Naive thymus-derived CD4-positive, alpha-beta T cell (primary cell): ENCODE data around the gene IRF7. TPM values are rescaled to one million over a fixed set of nuclear protein-coding genes. Genes with fewer than 3 reads are reported as not detected.

Experiments used
- ATAC-seq: fragments of 150-1000 bp; cut with Tn5 transposase; 2 replicates; pipeline ENCODE4 v1.10.0; 2021; ENCODE audit warnings: mild to moderate bottlenecking, moderate library complexity
- CTCF ChIA-PET: fragments of 350-600 bp; sonication (Branson Sonifier 250); formaldehyde crosslinking; loops from one replicate; lab custom pipeline; 2021; ENCODE audit warnings: antibody characterized with exemption; lab: Charles Lee
- POLR2A ChIA-PET: fragments of 350-600 bp; sonication (Branson Sonifier 250); formaldehyde crosslinking; loops from one replicate; lab custom pipeline; 2021; ENCODE audit warnings: antibody characterized with exemption, inconsistent platforms; lab: Charles Lee
- DNase-seq, 9 donors: peaks; one replicate each; pipeline versions ENCODE4 v3.0.0 to v3.0.0-alpha.2; 2020 to 2022; ENCODE audit warnings: mixed read lengths in 1 of 9
- H3K27ac ChIP-seq: one replicate; pipeline ENCODE4 v1.7.0; 2013; ENCODE audit warnings: mild to moderate bottlenecking, low read depth, low read length, moderate library complexity
- H3K27me3 ChIP-seq, 2 donors: one replicate each; pipeline ENCODE4 v1.7.0; 2013; ENCODE audit warnings: low read length in 2 of 2, mild to moderate bottlenecking in 2 of 2, moderate library complexity in 2 of 2; ENCODE audit not compliant: control insufficient read depth in 2 of 2, insufficient read depth in 2 of 2
- H3K36me3 ChIP-seq, 3 experiments: 1 replicate in 2 of 3; 2 replicates in 1 of 3; pipeline ENCODE4 v1.7.0; 2013; ENCODE audit warnings: low read length in 3 of 3, mild to moderate bottlenecking in 3 of 3, moderate library complexity in 1 of 3; ENCODE audit not compliant: insufficient read depth in 3 of 3, control insufficient read depth in 2 of 3
- H3K4me1 ChIP-seq, 2 donors: one replicate each; pipeline ENCODE4 v1.7.0; 2013; ENCODE audit warnings: low read length in 2 of 2, mild to moderate bottlenecking in 2 of 2, moderate library complexity in 1 of 2; ENCODE audit not compliant: control insufficient read depth in 2 of 2, insufficient read depth in 2 of 2
- H3K4me3 ChIP-seq: 2 replicates; pipeline ENCODE4 v1.7.0; 2013; ENCODE audit warnings: mild to moderate bottlenecking, low read length
- H3K9me3 ChIP-seq, 3 experiments: 1 replicate in 2 of 3; 2 replicates in 1 of 3; pipeline ENCODE4 v1.7.0; 2013; ENCODE audit warnings: low read length in 3 of 3; ENCODE audit not compliant: control insufficient read depth in 2 of 3
- H3K27ac Mint-ChIP-seq, 9 donors: one replicate each; pipeline ENCODE4 v1.8.0; 2020 to 2022; ENCODE audit warnings: mixed read lengths in 9 of 9, mild to moderate bottlenecking in 8 of 9, moderate library complexity in 5 of 9, inconsistent platforms in 2 of 9
- H3K27me3 Mint-ChIP-seq, 5 donors: one replicate each; pipeline ENCODE4 v1.8.0; 2021 to 2022; ENCODE audit warnings: mixed read lengths in 5 of 5, mild to moderate bottlenecking in 1 of 5
- H3K36me3 Mint-ChIP-seq, 5 donors: one replicate each; pipeline ENCODE4 v1.8.0; 2020 to 2022; ENCODE audit warnings: mixed read lengths in 5 of 5, mild to moderate bottlenecking in 3 of 5, inconsistent platforms in 1 of 5
- H3K4me1 Mint-ChIP-seq, 7 donors: one replicate each; pipeline ENCODE4 v1.8.0; 2020 to 2022; ENCODE audit warnings: mixed read lengths in 7 of 7, mild to moderate bottlenecking in 3 of 7, inconsistent platforms in 1 of 7
- H3K4me3 Mint-ChIP-seq, 10 donors: one replicate each; pipeline ENCODE4 v1.8.0; 2020 to 2022; ENCODE audit warnings: mild to moderate bottlenecking in 10 of 10, mixed read lengths in 10 of 10, moderate library complexity in 6 of 10, inconsistent platforms in 2 of 10
- H3K9me3 Mint-ChIP-seq, 11 donors: one replicate each; pipeline ENCODE4 v1.8.0; 2020 to 2022; ENCODE audit warnings: mixed read lengths in 11 of 11, mild to moderate bottlenecking in 4 of 11, inconsistent platforms in 1 of 11, moderate library complexity in 1 of 11
- intact Hi-C, 2 donors: fragments of 100-400 bp; cut with micrococcal nuclease; formaldehyde crosslinking; loops; one replicate each; pipeline ENCODE4 v1.15.1; 2023
- polyA plus RNA-seq, 2 donors: library from polyadenylated mRNA; unstranded; fragments of 300-500 nt; fragmentation: Illumina TruSeq; gene quantifications; one replicate each; pipeline ENCODE4 v1.2.3, GENCODE V29; 2021
- total RNA-seq, 6 experiments: library from RNA in 5 of 6; stranded (reverse) in 5 of 6; gene quantifications; 1 replicate in 5 of 6; 2 replicates in 1 of 6; pipeline ENCODE4 v1.2.3 and lab custom pipeline; 2021 to 2026

Gene IRF7
- total and polyA plus RNA-seq, 7 experiments from 2014 or later, result 25.9 to 134 (median 63.3) TPM

- no peak for DNase-seq
- H3K4me1 Mint-ChIP-seq, result peaks cover 0 to 11% (median 3%) of the 10 kb centered on the region in 7 donors
- intact Hi-C loops, result no loop called here
- H3K27ac Mint-ChIP-seq, result peak overlapping the region in 1 of 9 donors; percentile 60
- no peak overlapping the region for H3K27ac ChIP-seq
- H3K4me1 ChIP-seq, result peaks cover 0 to 4% of the 10 kb centered on the region in 2 donors
- ChIA-PET POLR2A (no interaction called here), CTCF (no interaction called here)
- H3K9me3 ChIP-seq, result no peaks in the 10 kb centered on the region
- H3K9me3 Mint-ChIP-seq, result peaks cover 0 to 3% (median 0%) of the 10 kb centered on the region in 11 donors
- H3K27me3 ChIP-seq, result no peaks in the 10 kb centered on the region
- H3K36me3 Mint-ChIP-seq, result peaks cover 0 to 33% (median 9%) of the 10 kb centered on the region in 5 donors
- no peak overlapping the region for H3K4me3 ChIP-seq
- H3K27me3 Mint-ChIP-seq, result no peaks in the 10 kb centered on the region
- no peak overlapping the region for H3K4me3 Mint-ChIP-seq
- no peak for ATAC-seq
- H3K36me3 ChIP-seq, result peaks cover 10 to 90% (median 20%) of the 10 kb centered on the region in 3 experiments
Measured at GRCh38 chr11:598005-598680, 17.6 kb downstream of the IRF7 start.

GRCh38 chr11:597166-597725 is 18.5 kb downstream of the IRF7 start:
- POLR2A ChIA-PET, result no interaction called here

GRCh38 chr11:596374-596773 is 19.4 kb downstream of the IRF7 start:
- Histone ChIP-seq H3K4me3 (no peak overlapping the region), H3K36me3 (peaks cover 15 to 87% (median 16%) of the 10 kb centered on the region in 3 experiments), H3K27ac (no peak overlapping the region), H3K4me1 (peaks cover 0 to 4% of the 10 kb centered on the region in 2 donors), H3K9me3 (no peaks in the 10 kb centered on the region), H3K27me3 (no peaks in the 10 kb centered on the region)
- peak overlapping the region in 2 of 10 donors; percentile 16 to 25 for H3K4me3 Mint-ChIP-seq
- POLR2A ChIA-PET, result no interaction called here
- peak overlapping the region in 2 of 9 donors; percentile 9 to 55 for H3K27ac Mint-ChIP-seq
- ATAC-seq (no peak), DNase-seq (no peak)
- H3K9me3 Mint-ChIP-seq, result peaks cover 0 to 3% (median 0%) of the 10 kb centered on the region in 11 donors
- H3K36me3 Mint-ChIP-seq, result peaks cover 4 to 34% (median 11%) of the 10 kb centered on the region in 5 donors
- CTCF ChIA-PET, result interaction anchor here (0.7 kb wide), 1 partner anchor 382 kb away, joined by 4 read pairs; no protein-coding TSS in a partner anchor
- intact Hi-C loops, result no loop called here
- H3K4me1 Mint-ChIP-seq, result peaks cover 0 to 11% (median 5%) of the 10 kb centered on the region in 7 donors
- no peaks in the 10 kb centered on the region for H3K27me3 Mint-ChIP-seq

More at GRCh38 chr11:597166-597725, 18.5 kb downstream of the IRF7 start:
- peaks cover 0 to 3% (median 0%) of the 10 kb centered on the region in 11 donors for H3K9me3 Mint-ChIP-seq
- H3K27me3 Mint-ChIP-seq, result no peaks in the 10 kb centered on the region
- H3K4me3 Mint-ChIP-seq, result no peak overlapping the region
- Histone ChIP-seq H3K27ac (no peak overlapping the region), H3K4me3 (no peak overlapping the region), H3K4me1 (peaks cover 0 to 4% of the 10 kb centered on the region in 2 donors), H3K36me3 (peaks cover 14 to 90% (median 16%) of the 10 kb centered on the region in 3 experiments), H3K27me3 (no peaks in the 10 kb centered on the region), H3K9me3 (no peaks in the 10 kb centered on the region)
- H3K36me3 Mint-ChIP-seq, result peaks cover 3 to 39% (median 12%) of the 10 kb centered on the region in 5 donors
- peak overlapping the region in 1 of 9 donors; percentile 36 for H3K27ac Mint-ChIP-seq
- H3K4me1 Mint-ChIP-seq, result peaks cover 0 to 11% (median 3%) of the 10 kb centered on the region in 7 donors
- intact Hi-C loops, result no loop called here
- CTCF ChIA-PET, result no interaction called here
- DNase-seq (no peak), ATAC-seq (peak; percentile 45)

GRCh38 chr11:595400-595799 is 20.4 kb downstream of the IRF7 start:
- intact Hi-C loops, result no loop called here
- Mint-ChIP-seq H3K9me3 (peaks cover 0 to 3% (median 0%) of the 10 kb centered on the region in 11 donors), H3K4me1 (peaks cover 0 to 11% (median 5%) of the 10 kb centered on the region in 7 donors), H3K36me3 (peaks cover 4 to 37% (median 10%) of the 10 kb centered on the region in 5 donors), H3K4me3 (no peak overlapping the region), H3K27me3 (no peaks in the 10 kb centered on the region), H3K27ac (no peak overlapping the region)
- H3K27me3 ChIP-seq, result no peaks in the 10 kb centered on the region
- peaks cover 0 to 4% of the 10 kb centered on the region in 2 donors for H3K4me1 ChIP-seq
- peaks cover 15 to 90% (median 17%) of the 10 kb centered on the region in 3 experiments for H3K36me3 ChIP-seq
- H3K4me3 ChIP-seq, result no peak overlapping the region
- no peaks in the 10 kb centered on the region for H3K9me3 ChIP-seq
- ChIA-PET POLR2A (interaction anchor here (0.6 kb wide), 1 partner anchor 352 kb away, joined by 3 read pairs; no protein-coding TSS in a partner anchor), CTCF (no interaction called here)
- no peak for ATAC-seq
- no peak for DNase-seq
- H3K27ac ChIP-seq, result no peak overlapping the region

- CTCF ChIA-PET, result no interaction called here
- Histone ChIP-seq H3K27ac (no peak overlapping the region), H3K27me3 (no peaks in the 10 kb centered on the region), H3K36me3 (peaks cover 12 to 89% (median 21%) of the 10 kb centered on the region in 3 experiments), H3K4me1 (peaks cover under 1 to 4% of the 10 kb centered on the region in 2 donors), H3K4me3 (no peak overlapping the region), H3K9me3 (no peaks in the 10 kb centered on the region)
- no peak overlapping the region for H3K27ac Mint-ChIP-seq
- H3K9me3 Mint-ChIP-seq, result peaks cover 0 to 3% (median 0%) of the 10 kb centered on the region in 11 donors
- ATAC-seq (no peak), DNase-seq (no peak)
- POLR2A ChIA-PET, result no interaction called here
- peaks cover 0 to 22% (median 8%) of the 10 kb centered on the region in 7 donors for H3K4me1 Mint-ChIP-seq
- intact Hi-C loops, result no loop called here
- H3K27me3 Mint-ChIP-seq, result no peaks in the 10 kb centered on the region
- H3K4me3 Mint-ChIP-seq, result no peak overlapping the region
- peaks cover 8 to 41% (median 17%) of the 10 kb centered on the region in 5 donors for H3K36me3 Mint-ChIP-seq
Measured at GRCh38 chr11:593347-593746, 22.4 kb downstream of the IRF7 start.

GRCh38 chr11:592918-593317 is 22.8 kb downstream of the IRF7 start:
- POLR2A ChIA-PET, result no interaction called here
- CTCF ChIA-PET, result no interaction called here
- ATAC-seq, result no peak
- Mint-ChIP-seq H3K27me3 (no peaks in the 10 kb centered on the region), H3K9me3 (peaks cover 0 to 3% (median 0%) of the 10 kb centered on the region in 11 donors), H3K4me1 (peaks cover 4 to 26% (median 12%) of the 10 kb centered on the region in 7 donors), H3K27ac (no peak overlapping the region), H3K4me3 (no peak overlapping the region), H3K36me3 (peaks cover 9 to 41% (median 20%) of the 10 kb centered on the region in 5 donors)
- peaks cover 11 to 85% (median 20%) of the 10 kb centered on the region in 3 experiments for H3K36me3 ChIP-seq
- H3K4me1 ChIP-seq, result peaks cover 5% of the 10 kb centered on the region in 2 donors
- H3K9me3 ChIP-seq, result no peaks in the 10 kb centered on the region
- no peaks in the 10 kb centered on the region for H3K27me3 ChIP-seq
- no peak overlapping the region for H3K4me3 ChIP-seq
- DNase-seq, result no peak
- intact Hi-C loops, result no loop called here
- no peak overlapping the region for H3K27ac ChIP-seq
